OCI-LY3 (cell line): ENCODE results near the gene HHIPL2.

Source experiments
- EZH2phosphoT487 ChIP-seq: fragments of 200-600 bp; shearing (Covaris generic); IDR thresholded peaks from 2 replicates; pipeline ENCODE4 v1.6.1; 2018; ENCODE audit warnings: antibody characterized with exemption, mixed run types, low read depth
- TF ChIP-seq, protein P1 (sequence below): fragments of 200-600, 300-600 bp; sonication (generic); IDR thresholded peaks from 2 replicates; pipeline ENCODE4 v1.5.1; 2014; ENCODE audit warnings: antibody characterized with exemption, low read length, low read depth

DNA sequence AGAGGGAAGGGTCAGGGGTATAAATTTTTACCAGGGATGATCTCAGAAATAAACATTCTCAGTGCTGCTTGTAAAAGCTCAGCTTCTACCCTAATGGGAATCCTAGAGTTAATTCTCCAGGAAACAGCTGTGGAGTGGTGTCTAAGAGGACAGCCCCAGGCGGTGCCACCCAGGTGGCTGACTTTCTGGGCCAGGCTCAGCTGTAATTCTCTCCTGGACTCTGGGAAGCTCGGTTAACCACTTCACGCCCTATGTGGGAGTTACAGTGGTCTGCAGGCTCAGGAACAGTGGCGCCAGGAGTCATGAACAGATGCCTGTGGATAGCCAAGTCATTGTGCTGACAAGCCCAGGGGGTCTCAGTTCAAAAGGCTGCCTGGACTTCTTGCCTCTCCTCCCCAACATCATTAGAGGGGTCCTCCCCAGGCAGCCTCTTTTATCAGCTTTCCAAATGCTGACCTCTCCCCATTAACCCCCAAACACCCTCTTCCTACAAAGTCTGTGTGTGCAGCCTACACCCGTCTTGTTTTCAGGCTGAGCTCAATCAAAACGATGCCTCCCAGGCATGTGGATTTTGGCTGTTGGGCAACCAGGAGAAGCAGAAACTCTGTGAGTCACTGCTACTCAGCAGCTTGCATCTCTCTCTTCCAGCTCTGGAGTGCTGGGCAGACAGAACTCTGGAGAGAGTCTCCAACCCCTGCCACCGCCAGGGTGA is 1.2 kb downstream of the HHIPL2 start:
- TF ChIP-seq, protein P1, sequence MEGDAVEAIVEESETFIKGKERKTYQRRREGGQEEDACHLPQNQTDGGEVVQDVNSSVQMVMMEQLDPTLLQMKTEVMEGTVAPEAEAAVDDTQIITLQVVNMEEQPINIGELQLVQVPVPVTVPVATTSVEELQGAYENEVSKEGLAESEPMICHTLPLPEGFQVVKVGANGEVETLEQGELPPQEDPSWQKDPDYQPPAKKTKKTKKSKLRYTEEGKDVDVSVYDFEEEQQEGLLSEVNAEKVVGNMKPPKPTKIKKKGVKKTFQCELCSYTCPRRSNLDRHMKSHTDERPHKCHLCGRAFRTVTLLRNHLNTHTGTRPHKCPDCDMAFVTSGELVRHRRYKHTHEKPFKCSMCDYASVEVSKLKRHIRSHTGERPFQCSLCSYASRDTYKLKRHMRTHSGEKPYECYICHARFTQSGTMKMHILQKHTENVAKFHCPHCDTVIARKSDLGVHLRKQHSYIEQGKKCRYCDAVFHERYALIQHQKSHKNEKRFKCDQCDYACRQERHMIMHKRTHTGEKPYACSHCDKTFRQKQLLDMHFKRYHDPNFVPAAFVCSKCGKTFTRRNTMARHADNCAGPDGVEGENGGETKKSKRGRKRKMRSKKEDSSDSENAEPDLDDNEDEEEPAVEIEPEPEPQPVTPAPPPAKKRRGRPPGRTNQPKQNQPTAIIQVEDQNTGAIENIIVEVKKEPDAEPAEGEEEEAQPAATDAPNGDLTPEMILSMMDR: no peak
- TF ChIP-seq EZH2phosphoT487: no peak
